ENCODE data around the gene MRPL2.
A peak's percentile ranks its signal among the peaks of the same experiment; 100 is the strongest.

MRPL2 gene

GRCh38 chr6:43020052-43020705, 39.1 kb downstream of the MRPL2 start:
- peaks cover 17% of the 10 kb centered on the region; the same call in 1 of the 2 replicates for H3K36me3 ChIP-seq (ENCODE audit: control insufficient read depth, insufficient read depth, low read length)
- WGBS (ENCODE audit: insufficient coverage, insufficient read length): no CpG with 5 or more reads among the region's 3 CpGs
- no peaks in the 10 kb centered on the region for H3K9me3 ChIP-seq (ENCODE audit: control insufficient read depth, insufficient read depth, low read length)
- no peaks in the 10 kb centered on the region for H3K27me3 ChIP-seq (ENCODE audit: control insufficient read depth, insufficient read depth, low read length)
- H3K27ac ChIP-seq (ENCODE audit: low read length): no peak overlapping the region
- no peak overlapping the region for H3K4me3 ChIP-seq (ENCODE audit: low read length)
- DNase-seq (ENCODE audit: low read depth, low spot score): no peak
- no peaks in the 10 kb centered on the region for H3K4me1 ChIP-seq (ENCODE audit: control insufficient read depth, insufficient read depth, low read length)

GRCh38 chr6:43019152-43019551, 40.1 kb downstream of the MRPL2 start:
- Histone ChIP-seq H3K4me1 (ENCODE audit: control insufficient read depth, insufficient read depth, low read length) (no peaks in the 10 kb centered on the region), H3K27ac (ENCODE audit: low read length) (no peak overlapping the region), H3K36me3 (ENCODE audit: control insufficient read depth, insufficient read depth, low read length) (peaks cover 8% of the 10 kb centered on the region; the same call in 1 of the 2 replicates), H3K9me3 (ENCODE audit: control insufficient read depth, insufficient read depth, low read length) (no peaks in the 10 kb centered on the region), H3K4me3 (ENCODE audit: low read length) (no peak overlapping the region), H3K27me3 (ENCODE audit: control insufficient read depth, insufficient read depth, low read length) (no peaks in the 10 kb centered on the region)
- no peak for DNase-seq (ENCODE audit: low read depth, low spot score)
- no CpG with 5 or more reads among the region's 2 CpGs for WGBS (ENCODE audit: insufficient coverage, insufficient read length)

GRCh38 chr6:43016943-43017334, 42.3 kb downstream of the MRPL2 start:
- no CpG with 5 or more reads among the region's 12 CpGs for WGBS (ENCODE audit: insufficient coverage, insufficient read length)
- no peaks in the 10 kb centered on the region for H3K9me3 ChIP-seq (ENCODE audit: control insufficient read depth, insufficient read depth, low read length)
- no peaks in the 10 kb centered on the region for H3K27me3 ChIP-seq (ENCODE audit: control insufficient read depth, insufficient read depth, low read length)
- H3K27ac ChIP-seq (ENCODE audit: low read length): no peak overlapping the region
- H3K4me3 ChIP-seq (ENCODE audit: low read length): no peak overlapping the region
- no peaks in the 10 kb centered on the region for H3K4me1 ChIP-seq (ENCODE audit: control insufficient read depth, insufficient read depth, low read length)
- H3K36me3 ChIP-seq (ENCODE audit: control insufficient read depth, insufficient read depth, low read length): peaks cover 12% of the 10 kb centered on the region
- DNase-seq (ENCODE audit: low read depth, low spot score): no peak

- no peak for DNase-seq (ENCODE audit: low read depth, low spot score)
- H3K27me3 ChIP-seq (ENCODE audit: control insufficient read depth, insufficient read depth, low read length): no peaks in the 10 kb centered on the region
- WGBS (ENCODE audit: insufficient coverage, insufficient read length): no CpG with 5 or more reads among the region's 7 CpGs
- H3K36me3 ChIP-seq (ENCODE audit: control insufficient read depth, insufficient read depth, low read length): peaks cover 14% of the 10 kb centered on the region
- H3K27ac ChIP-seq (ENCODE audit: low read length): no peak overlapping the region
- H3K4me3 ChIP-seq (ENCODE audit: low read length): no peak overlapping the region
- no peaks in the 10 kb centered on the region for H3K4me1 ChIP-seq (ENCODE audit: control insufficient read depth, insufficient read depth, low read length)
- H3K9me3 ChIP-seq (ENCODE audit: control insufficient read depth, insufficient read depth, low read length): no peaks in the 10 kb centered on the region
These were observed 42.9 kb downstream of the MRPL2 start for GRCh38 chr6:43016176-43016942.

GRCh38 chr6:43014434-43014909, 44.8 kb downstream of the MRPL2 start:
- Histone ChIP-seq H3K4me1 (ENCODE audit: control insufficient read depth, insufficient read depth, low read length) (no peaks in the 10 kb centered on the region), H3K9me3 (ENCODE audit: control insufficient read depth, insufficient read depth, low read length) (no peaks in the 10 kb centered on the region), H3K4me3 (ENCODE audit: low read length) (peak overlapping the region; percentile 66; the same call in 1 of the 2 replicates), H3K27ac (ENCODE audit: low read length) (no peak overlapping the region), H3K36me3 (ENCODE audit: control insufficient read depth, insufficient read depth, low read length) (peaks cover 26% of the 10 kb centered on the region), H3K27me3 (ENCODE audit: control insufficient read depth, insufficient read depth, low read length) (no peaks in the 10 kb centered on the region)
- 100% methylated on average over 1 of the region's 7 CpGs for WGBS (ENCODE audit: insufficient coverage, insufficient read length)
- no peak for DNase-seq (ENCODE audit: low read depth, low spot score)

GRCh38 chr6:43013843-43014433, 45.3 kb downstream of the MRPL2 start, which contains the start of the genes KLHDC3 and MEA1:
Gene KLHDC3, plus strand, starts transcription at chr6:43014249. Its CDS starts 2,944 bp downstream, at chr6:43017193.
Gene MEA1, minus strand, starts transcription at chr6:43013946. Its CDS starts 133 bp downstream, at chr6:43013813.
- H3K36me3 ChIP-seq (ENCODE audit: control insufficient read depth, insufficient read depth, low read length): peaks cover 32% of the 10 kb centered on the region
- H3K9me3 ChIP-seq (ENCODE audit: control insufficient read depth, insufficient read depth, low read length): no peaks in the 10 kb centered on the region
- WGBS (ENCODE audit: insufficient coverage, insufficient read length): no CpG with 5 or more reads among the region's 51 CpGs
- H3K4me1 ChIP-seq (ENCODE audit: control insufficient read depth, insufficient read depth, low read length): no peaks in the 10 kb centered on the region
- peak; percentile 100 for DNase-seq (ENCODE audit: low read depth, low spot score)
- H3K27me3 ChIP-seq (ENCODE audit: control insufficient read depth, insufficient read depth, low read length): no peaks in the 10 kb centered on the region
- H3K27ac ChIP-seq (ENCODE audit: low read length): no peak within 1 kb of the TSS
- peak within 1 kb of the TSS; percentile 70 for H3K4me3 ChIP-seq (ENCODE audit: low read length)

GRCh38 chr6:43013097-43013842, 46.0 kb downstream of the MRPL2 start:
- no peak overlapping the region for H3K27ac ChIP-seq (ENCODE audit: low read length)
- DNase-seq (ENCODE audit: low read depth, low spot score): no peak
- H3K27me3 ChIP-seq (ENCODE audit: control insufficient read depth, insufficient read depth, low read length): no peaks in the 10 kb centered on the region
- WGBS (ENCODE audit: insufficient coverage, insufficient read length): no CpG with 5 or more reads among the region's 25 CpGs
- no peaks in the 10 kb centered on the region for H3K4me1 ChIP-seq (ENCODE audit: control insufficient read depth, insufficient read depth, low read length)
- H3K9me3 ChIP-seq (ENCODE audit: control insufficient read depth, insufficient read depth, low read length): no peaks in the 10 kb centered on the region
- peak overlapping the region; percentile 70 for H3K4me3 ChIP-seq (ENCODE audit: low read length)
- peaks cover 30% of the 10 kb centered on the region for H3K36me3 ChIP-seq (ENCODE audit: control insufficient read depth, insufficient read depth, low read length)

GRCh38 chr6:43012364-43012763, 46.9 kb downstream of the MRPL2 start:
- no CpG with 5 or more reads among the region's 6 CpGs for WGBS (ENCODE audit: insufficient coverage, insufficient read length)
- Histone ChIP-seq H3K27ac (ENCODE audit: low read length) (no peak overlapping the region), H3K4me3 (ENCODE audit: low read length) (no peak overlapping the region), H3K9me3 (ENCODE audit: control insufficient read depth, insufficient read depth, low read length) (no peaks in the 10 kb centered on the region), H3K36me3 (ENCODE audit: control insufficient read depth, insufficient read depth, low read length) (peaks cover 28% of the 10 kb centered on the region), H3K4me1 (ENCODE audit: control insufficient read depth, insufficient read depth, low read length) (no peaks in the 10 kb centered on the region), H3K27me3 (ENCODE audit: control insufficient read depth, insufficient read depth, low read length) (no peaks in the 10 kb centered on the region)
- no peak for DNase-seq (ENCODE audit: low read depth, low spot score)

- no peak overlapping the region for H3K27ac ChIP-seq (ENCODE audit: low read length)
- peaks cover 36% of the 10 kb centered on the region for H3K36me3 ChIP-seq (ENCODE audit: control insufficient read depth, insufficient read depth, low read length)
- no peaks in the 10 kb centered on the region for H3K4me1 ChIP-seq (ENCODE audit: control insufficient read depth, insufficient read depth, low read length)
- WGBS (ENCODE audit: insufficient coverage, insufficient read length): no CpG with 5 or more reads among the region's 6 CpGs
- H3K9me3 ChIP-seq (ENCODE audit: control insufficient read depth, insufficient read depth, low read length): no peaks in the 10 kb centered on the region
- H3K4me3 ChIP-seq (ENCODE audit: low read length): no peak overlapping the region
- no peak for DNase-seq (ENCODE audit: low read depth, low spot score)
- no peaks in the 10 kb centered on the region for H3K27me3 ChIP-seq (ENCODE audit: control insufficient read depth, insufficient read depth, low read length)
These were observed 48.0 kb downstream of the MRPL2 start for GRCh38 chr6:43011207-43011606.

GRCh38 chr6:43009124-43009523, 50.1 kb downstream of the MRPL2 start:
- Histone ChIP-seq H3K36me3 (ENCODE audit: control insufficient read depth, insufficient read depth, low read length) (peaks cover 36% of the 10 kb centered on the region), H3K9me3 (ENCODE audit: control insufficient read depth, insufficient read depth, low read length) (no peaks in the 10 kb centered on the region), H3K4me3 (ENCODE audit: low read length) (no peak overlapping the region), H3K4me1 (ENCODE audit: control insufficient read depth, insufficient read depth, low read length) (no peaks in the 10 kb centered on the region), H3K27me3 (ENCODE audit: control insufficient read depth, insufficient read depth, low read length) (no peaks in the 10 kb centered on the region), H3K27ac (ENCODE audit: low read length) (no peak overlapping the region)
- no CpG with 5 or more reads among the region's 6 CpGs for WGBS (ENCODE audit: insufficient coverage, insufficient read length)
- no peak for DNase-seq (ENCODE audit: low read depth, low spot score)

Measured in iPS DF 6.9 (cell line).